GM21529 (cell line): ENCODE measurements around the gene TTYH1.
"Not testable (repeated sequence)": the region's sequence is repeated elsewhere in the genome, so short reads cannot be mapped to it uniquely, and the experiment has no call there.

ENCODE experiments used
- ATAC-seq: cut with Tn5 transposase; IDR thresholded peaks from one replicate; pipeline ENCODE4 v1.9.1; 2021; ENCODE audit not compliant: unreplicated experiment

Gene TTYH1

DNA sequence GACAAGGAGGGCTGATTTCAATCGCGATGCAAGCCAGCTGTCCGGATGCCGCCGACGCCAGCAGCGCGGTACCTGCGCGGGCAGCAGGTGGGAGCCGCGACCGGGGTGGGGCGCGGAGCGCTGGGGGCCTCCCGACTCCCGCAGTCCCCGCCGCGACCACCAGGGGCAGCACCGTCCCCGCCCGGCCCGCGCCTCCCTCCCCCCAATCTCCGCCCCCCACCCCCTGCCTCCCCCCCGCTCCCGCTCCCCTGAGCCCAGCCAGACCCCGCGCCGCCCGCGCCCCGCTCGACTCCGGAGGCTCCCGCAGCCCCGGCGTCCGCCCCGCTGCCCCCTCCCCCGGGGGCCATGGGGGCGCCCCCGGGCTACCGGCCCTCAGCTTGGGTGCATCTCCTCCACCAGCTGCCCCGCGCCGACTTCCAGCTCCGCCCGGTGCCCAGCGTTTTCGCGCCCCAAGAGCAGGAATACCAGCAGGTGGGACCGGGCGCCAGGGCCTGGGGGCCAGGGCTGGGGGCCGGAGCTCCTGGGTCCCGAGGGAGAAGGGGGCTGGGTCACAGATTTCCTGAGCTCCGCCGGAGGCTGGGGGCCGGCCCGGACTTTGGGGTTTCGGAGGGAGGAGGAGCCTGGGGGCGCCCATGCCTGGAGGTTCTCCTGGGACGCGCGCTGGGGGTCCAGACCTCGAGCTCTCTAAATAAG lies at the start of gene TTYH1:
TTYH1 (plus strand) TSS at position 257 of the 693 bp plus-strand sequence; CDS start at position 346, 89 bp downstream.
- no peak for ATAC-seq

DNA sequence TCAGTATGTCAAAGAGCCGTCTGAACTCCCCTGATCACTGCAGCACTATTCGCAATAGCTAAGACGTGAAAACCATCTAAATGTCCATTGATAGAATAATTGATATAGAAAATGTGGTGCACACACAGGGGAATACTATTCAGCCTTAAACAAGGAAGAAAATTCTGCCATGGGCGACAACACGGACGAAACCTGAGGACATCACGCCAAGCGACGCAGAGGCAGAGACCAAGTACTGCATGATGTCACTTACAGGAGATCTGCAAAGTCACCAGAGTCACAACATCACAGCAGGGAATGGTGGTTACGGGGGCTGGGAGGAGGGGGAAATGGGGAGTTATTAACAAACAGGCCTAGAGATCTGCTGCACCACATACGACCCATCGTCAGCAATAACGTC lies 49.5 kb upstream of the TTYH1 start:
- not testable (repeated sequence) for ATAC-seq

DNA sequence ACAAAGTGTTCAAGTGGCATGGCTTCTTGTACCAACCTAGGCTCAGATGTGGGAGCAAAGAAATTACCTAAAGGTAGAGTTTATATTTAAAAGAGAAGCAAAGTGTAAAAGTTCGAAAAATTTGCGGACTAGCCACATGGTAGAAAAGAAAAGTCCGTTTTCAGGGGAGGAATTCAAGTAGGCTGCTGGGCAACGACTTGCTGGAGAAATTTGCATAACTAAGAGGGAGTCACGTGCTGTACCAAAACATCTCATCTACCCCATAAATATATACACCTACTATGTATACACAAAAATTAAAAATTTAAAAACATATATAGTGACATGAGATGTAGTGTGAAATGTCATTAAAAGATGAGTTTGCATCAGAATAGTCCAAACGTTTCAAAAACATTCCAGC lies 48.5 kb upstream of the TTYH1 start:
- ATAC-seq = no peak

DNA sequence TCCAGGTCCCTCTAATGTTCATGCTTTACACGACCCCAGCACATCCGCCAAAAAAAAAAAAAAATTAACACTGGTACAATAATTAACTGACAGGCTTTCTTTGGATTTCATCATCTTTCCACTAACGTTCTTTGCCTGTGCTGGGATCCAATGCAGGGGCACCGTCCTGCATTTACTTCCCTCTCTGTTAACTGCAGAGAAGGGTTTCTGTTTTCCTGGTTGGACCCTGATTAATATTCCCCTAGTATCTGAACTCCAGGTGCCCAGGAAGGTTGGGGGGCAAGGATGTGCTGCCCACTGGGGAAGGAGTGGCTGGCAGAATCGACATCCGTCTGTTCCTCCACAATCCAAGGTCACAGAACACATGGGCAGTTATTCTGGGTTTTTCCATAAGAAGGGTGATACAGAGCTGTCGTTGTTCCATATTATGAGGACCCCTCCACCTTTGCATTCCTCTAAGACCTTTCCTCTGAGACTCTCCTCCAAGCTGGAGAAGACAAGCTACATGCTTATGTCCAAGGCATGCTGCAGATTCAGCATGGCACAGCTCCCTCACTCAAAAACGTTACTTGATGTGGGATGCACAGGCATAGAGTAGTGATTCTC lies 46.1 kb upstream of the TTYH1 start:
- ATAC-seq = no peak

DNA sequence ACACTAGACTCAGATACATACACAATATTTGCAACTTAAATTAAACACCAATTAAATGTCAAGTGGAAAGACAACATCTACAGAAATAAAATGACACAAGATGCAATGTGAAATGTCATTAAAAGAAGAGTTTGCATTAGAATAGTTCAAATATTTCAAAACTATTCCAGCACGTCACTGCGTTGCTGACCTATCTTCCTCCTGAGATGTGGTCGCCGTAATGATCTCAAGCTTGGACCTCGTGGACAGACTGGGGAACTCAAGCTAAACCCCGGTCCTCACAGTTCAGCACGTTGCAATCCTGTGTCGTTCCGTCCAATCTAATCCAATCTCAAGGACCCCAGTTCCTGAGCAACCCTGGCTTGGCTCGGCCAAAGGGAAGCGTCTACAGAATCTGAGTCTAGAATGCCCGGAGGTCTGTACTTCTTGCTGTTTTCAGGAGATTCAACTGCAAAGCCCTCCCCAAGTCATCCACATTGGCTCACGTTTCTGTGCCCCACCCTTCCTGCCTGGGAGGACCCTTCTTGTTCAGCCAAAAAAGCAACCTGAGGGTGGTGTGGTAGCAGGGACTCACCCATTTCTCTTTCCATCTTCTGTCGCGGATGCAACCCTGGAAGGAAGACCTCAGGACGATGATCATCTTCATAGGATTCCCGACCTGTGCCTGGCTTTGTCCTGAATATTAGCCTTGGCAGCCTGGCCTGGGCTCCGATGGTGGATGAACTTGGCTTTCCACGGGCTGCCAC lies 45.4 kb upstream of the TTYH1 start:
- ATAC-seq = not testable (repeated sequence)

- ATAC-seq = not testable (repeated sequence)
Observed at GRCh38 chr19:54370434-54370796, 44.8 kb upstream of the TTYH1 start.

DNA sequence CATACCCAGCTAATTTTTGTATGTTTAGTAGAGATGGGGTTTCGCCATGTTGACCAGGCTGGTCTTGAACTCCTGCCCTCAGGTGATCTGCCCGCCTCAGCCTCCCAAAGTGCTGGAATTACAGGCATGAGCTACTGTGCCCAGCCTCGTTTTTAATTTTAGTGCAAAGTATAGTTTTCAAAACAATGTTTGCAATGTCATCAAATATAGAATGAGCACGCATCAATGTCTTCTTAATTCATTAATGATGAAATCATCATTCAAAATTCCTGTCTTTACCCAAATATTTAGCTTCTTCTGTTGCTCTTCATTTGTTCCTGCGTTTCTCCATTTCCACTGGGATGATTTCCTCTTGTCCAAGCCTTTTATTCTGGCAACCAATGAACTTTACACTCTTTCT lies 43.8 kb upstream of the TTYH1 start:
- ATAC-seq = not testable (repeated sequence)

DNA sequence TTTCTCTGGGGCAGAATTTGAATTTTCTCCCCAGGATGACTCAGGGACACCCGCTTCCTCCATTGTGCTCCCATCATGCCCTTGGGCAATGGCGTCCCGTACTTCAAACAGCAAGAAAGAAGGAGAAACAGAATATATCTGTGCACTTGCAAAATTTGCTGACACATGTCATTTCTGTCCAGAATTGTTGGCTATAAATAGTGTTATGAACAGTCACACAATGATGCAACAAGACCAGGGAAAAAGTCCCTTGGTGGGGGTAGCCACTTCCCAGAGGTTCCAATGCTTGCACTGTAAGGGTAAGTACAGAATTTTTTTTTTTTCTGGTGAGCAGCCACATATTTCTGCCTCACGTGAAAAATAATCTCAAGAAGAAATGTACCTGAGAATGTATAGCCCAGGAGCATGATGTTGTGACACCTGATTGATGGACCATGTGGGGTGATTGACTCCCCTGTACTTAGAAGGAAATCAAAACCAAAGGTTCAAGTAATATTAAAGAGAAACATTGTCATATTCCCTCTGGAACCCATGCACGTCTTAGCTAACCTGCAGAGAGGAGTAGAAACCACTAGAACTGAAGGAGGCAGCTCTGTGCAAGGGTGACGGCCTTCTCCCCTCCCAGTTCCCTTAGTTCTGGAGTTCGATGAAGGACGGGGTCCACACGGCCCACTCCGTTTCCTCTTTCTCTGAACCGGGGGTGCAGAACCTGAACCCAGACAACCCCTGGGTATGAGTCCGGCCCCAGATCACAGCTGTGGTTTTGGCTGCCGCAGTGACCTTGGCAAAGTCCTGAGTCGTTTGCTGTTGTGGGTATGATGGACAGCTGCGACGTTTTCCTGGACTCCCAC lies 41.3 kb upstream of the TTYH1 start:
- ATAC-seq = no peak

- not testable (repeated sequence) for ATAC-seq
Observed at GRCh38 chr19:54375181-54375938, 39.9 kb upstream of the TTYH1 start.

GRCh38 chr19:54376610-54377285 lies 38.5 kb upstream of the TTYH1 start:
- ATAC-seq = no peak

GRCh38 chr19:54379187-54379678 lies 36.0 kb upstream of the TTYH1 start:
- no peak for ATAC-seq

- no peak for ATAC-seq
Observed at GRCh38 chr19:54380897-54381296, 34.4 kb upstream of the TTYH1 start.

DNA sequence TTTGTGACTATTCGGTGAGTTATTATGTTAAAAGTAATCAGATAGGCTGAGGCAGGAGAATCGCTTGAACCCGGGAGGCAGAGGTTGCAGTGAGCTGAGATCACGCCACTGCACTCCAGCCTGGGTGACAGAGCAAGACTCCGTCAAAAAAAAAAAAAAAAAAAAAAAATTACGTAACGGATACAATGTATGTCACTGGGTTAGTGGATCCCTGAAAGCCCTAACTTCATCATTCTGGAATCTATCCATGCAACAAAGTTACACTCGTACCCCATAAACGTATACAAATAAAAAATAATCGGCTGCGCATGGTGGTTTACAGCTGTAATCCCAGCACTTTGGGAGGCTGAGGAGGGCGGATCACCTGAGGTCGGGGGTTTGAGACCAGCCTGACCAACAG lies 33.2 kb upstream of the TTYH1 start:
- not testable (repeated sequence) for ATAC-seq

DNA sequence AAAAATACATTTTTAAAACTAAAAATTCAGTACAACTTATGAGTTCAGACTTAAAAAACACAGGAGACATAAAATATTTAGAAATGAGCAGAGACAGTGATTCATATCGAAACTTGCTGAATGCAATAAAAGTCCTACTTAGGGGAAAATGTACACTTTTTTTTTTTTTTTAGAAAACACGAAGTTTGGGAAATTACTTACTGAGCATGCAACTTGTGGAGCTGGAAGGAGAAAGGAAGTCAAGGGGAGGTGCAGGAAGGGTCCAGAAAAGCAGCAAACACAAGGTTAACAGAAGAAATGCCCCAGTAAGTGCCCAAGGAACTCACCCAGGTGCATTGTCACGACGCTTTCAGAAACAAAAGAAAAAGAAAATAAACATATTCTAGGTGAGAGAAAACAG lies 31.9 kb upstream of the TTYH1 start:
- ATAC-seq = no peak

- ATAC-seq = no peak
Observed at GRCh38 chr19:54387991-54388801, 27.1 kb upstream of the TTYH1 start.

- ATAC-seq = no peak
Observed at GRCh38 chr19:54388802-54389139, 26.5 kb upstream of the TTYH1 start.

DNA sequence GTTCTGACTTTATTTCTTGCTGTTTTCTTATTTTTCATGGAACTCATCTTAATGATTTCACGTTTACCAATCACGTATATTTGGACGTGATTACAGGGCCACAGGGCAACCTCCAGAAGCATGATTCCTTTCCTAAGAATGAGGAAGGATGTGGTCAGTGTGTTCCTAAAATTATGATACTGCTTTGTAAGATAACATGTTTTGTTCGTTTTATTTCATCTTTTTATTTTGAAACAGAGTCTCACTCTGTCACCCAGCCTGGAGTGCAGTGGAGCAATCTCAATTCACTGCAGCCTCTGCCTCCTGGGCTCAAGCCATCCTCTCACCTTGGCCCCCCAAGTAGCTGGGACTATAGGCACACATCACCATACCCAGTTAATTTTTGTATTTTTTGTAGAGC lies 25.7 kb upstream of the TTYH1 start:
- ATAC-seq = no peak

- ATAC-seq = no peak
Observed at GRCh38 chr19:54390942-54391577, 24.2 kb upstream of the TTYH1 start.
